SH-SY5Y (cell line): ENCODE results near the gene RPP30.

ENCODE experiments used
- GATA2 ChIP-seq: IDR thresholded peaks from 2 replicates; pipeline ENCODE4 v1.6.1; 2011; ENCODE audit warnings: mild to moderate bottlenecking, low read depth, low read length
- GATA3 ChIP-seq: IDR thresholded peaks from 2 replicates; pipeline ENCODE4 v1.6.1; 2011; ENCODE audit warnings: low read depth, mild to moderate bottlenecking, low read length, moderate library complexity

GRCh38 chr10:90913774-90914420, 42.1 kb downstream of the RPP30 start:
- no peak for TF ChIP-seq GATA2
- no peak for TF ChIP-seq GATA3
